Fibroblast of lung (primary cell): Measurements from ENCODE around the gene UBE2Z.

ENCODE experiments used
- CTCF ChIP-seq, 2 donors: IDR thresholded peaks in 1 of 2; conservative IDR thresholded peaks in 1 of 2; 1 replicate in 1 of 2; 2 replicates in 1 of 2; pipeline ENCODE4 v1.5.1; 2011 to 2012; ENCODE audit warnings: low read length in 2 of 2, control low read depth in 1 of 2, inconsistent platforms in 1 of 2, low read depth in 1 of 2, mild to moderate bottlenecking in 1 of 2
- EZH2 ChIP-seq: IDR thresholded peaks from 2 replicates; pipeline ENCODE4 v1.5.1; 2012; ENCODE audit warnings: low read length, control low read depth, mild to moderate bottlenecking; ENCODE audit errors: missing control alignments

GRCh38 chr17:48973806-48974205 lies 65.6 kb downstream of the UBE2Z start:
- TF ChIP-seq CTCF (conservative IDR thresholded peaks at IDR 0.05 in 1 of 2, IDR thresholded peaks at IDR 0.05 in 1 of 2; ENCODE audit: low read depth in 1 of 2, low read length in 2 of 2), result no peak
- TF ChIP-seq EZH2, result no peak
